ENCODE data around the gene IER3. TPM values are rescaled to one million over a fixed set of nuclear protein-coding genes. Genes with fewer than 3 reads are reported as not detected.
A peak's percentile ranks its signal among the peaks of the same experiment; 100 is the strongest.

IER3 gene
- total and polyA plus RNA-seq, 2 of the 13 experiments (the other 11 are each of a cell fraction or from before 2014, with no cell fraction given): 51.1 to 131 TPM

DNA sequence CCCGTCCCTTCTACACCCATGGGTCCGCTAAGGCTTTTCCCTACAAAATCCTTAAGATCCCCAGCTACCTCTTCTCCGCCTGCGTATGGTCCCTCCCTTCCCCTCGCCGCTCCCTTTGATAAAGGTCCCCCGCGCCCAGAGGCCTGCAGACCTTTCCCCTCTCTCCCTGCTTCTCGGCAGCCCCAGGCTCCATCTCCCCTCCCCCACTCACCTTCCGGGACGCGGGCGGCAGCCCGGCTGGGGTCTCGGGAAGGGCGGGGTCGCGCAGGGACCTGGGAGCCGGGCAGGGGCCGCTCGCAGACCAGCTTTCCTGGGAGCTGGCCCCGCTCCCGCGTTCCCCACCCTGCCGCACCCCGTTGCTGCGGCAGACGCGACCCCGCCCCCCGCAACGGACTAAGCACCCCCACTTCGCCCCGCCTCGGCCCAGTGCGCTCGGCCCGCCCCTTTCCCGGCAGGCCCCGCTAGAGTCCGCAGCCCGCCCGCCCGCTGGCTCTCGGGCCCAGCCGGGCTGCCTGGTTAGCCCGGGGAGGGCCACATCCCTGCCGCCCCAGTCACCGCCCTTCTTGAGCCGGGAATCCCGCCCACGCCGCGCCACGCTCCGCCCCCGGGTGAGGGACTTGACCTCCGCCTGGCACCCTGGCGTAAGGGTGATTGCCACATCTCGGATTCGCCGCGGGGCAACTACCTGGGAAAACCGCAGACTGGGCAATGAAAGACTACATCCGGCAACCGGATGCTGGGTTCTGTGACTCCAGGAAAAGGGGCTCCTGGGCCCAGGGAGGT, 1.8 kb downstream of the IER3 start, which contains the start of gene FLOT1 (continued):
- TF ChIP-seq GATAD1 (CRISPR knock-in tag; IDR thresholded peaks at IDR 0.05) (no peak; the same call in 1 of the 2 replicates), ARHGAP35 (CRISPR knock-in tag; IDR thresholded peaks at IDR 0.05; ENCODE audit: borderline replicate concordance) (peak; percentile 98), NR2F1 (CRISPR knock-in tag; IDR thresholded peaks at IDR 0.05) (peak; percentile 81 to 85), HOXA5 (CRISPR knock-in tag; IDR thresholded peaks at IDR 0.05) (peak; percentile 91), CCAR2 (optimal IDR thresholded peaks at IDR 0.05; ENCODE audit: low read depth, low read length) (peak; percentile 84), SYNCRIP (IDR thresholded peaks at IDR 0.05; ENCODE audit: insufficient read depth, low read depth, low read length) (no peak), ERF (CRISPR knock-in tag; IDR thresholded peaks at IDR 0.05) (peak; percentile 59), ZNF672 (CRISPR knock-in tag; IDR thresholded peaks at IDR 0.05) (peak; percentile 97; the same call in 1 of the 2 replicates), ZNF274 (CRISPR knock-in tag; IDR thresholded peaks at IDR 0.05) (peak; percentile 95), ZNF879 (CRISPR knock-in tag; IDR thresholded peaks at IDR 0.05) (peak; percentile 83; the same call in 1 of the 2 replicates), POLR2AphosphoS2 (IDR thresholded peaks at IDR 0.05; ENCODE audit: low read depth, low read length) (peak; percentile 75), DMAP1 (CRISPR knock-in tag; IDR thresholded peaks at IDR 0.05) (peak; percentile 56), ZBTB20 (CRISPR knock-in tag; IDR thresholded peaks at IDR 0.05; ENCODE audit: borderline replicate concordance, low read depth) (no peak; the same call in 1 of the 2 replicates), GTF2F1 (IDR thresholded peaks at IDR 0.05; ENCODE audit: low read length) (no peak), ZNF747 (CRISPR knock-in tag; IDR thresholded peaks at IDR 0.05; ENCODE audit: borderline replicate concordance) (peak; percentile 99), TBX2 (CRISPR knock-in tag; IDR thresholded peaks at IDR 0.05; ENCODE audit: borderline replicate concordance) (peak; percentile 92), FOXM1 (CRISPR knock-in tag; IDR thresholded peaks at IDR 0.05) (no peak), CCDC6 (CRISPR knock-in tag; IDR thresholded peaks at IDR 0.05) (peak; percentile 95), TSC22D2 (CRISPR knock-in tag; IDR thresholded peaks at IDR 0.05; ENCODE audit: borderline replicate concordance) (peak; percentile 87), ZNF780A (CRISPR knock-in tag; IDR thresholded peaks at IDR 0.05) (peak; percentile 96), BCL6 (CRISPR knock-in tag; IDR thresholded peaks at IDR 0.05) (peak; percentile 97), ZNF496 (CRISPR knock-in tag; IDR thresholded peaks at IDR 0.05; ENCODE audit: insufficient replicate concordance) (peak; percentile 57), ATM (IDR thresholded peaks at IDR 0.05; ENCODE audit: borderline replicate concordance) (no peak)
- TF ChIP-seq, protein P1, sequence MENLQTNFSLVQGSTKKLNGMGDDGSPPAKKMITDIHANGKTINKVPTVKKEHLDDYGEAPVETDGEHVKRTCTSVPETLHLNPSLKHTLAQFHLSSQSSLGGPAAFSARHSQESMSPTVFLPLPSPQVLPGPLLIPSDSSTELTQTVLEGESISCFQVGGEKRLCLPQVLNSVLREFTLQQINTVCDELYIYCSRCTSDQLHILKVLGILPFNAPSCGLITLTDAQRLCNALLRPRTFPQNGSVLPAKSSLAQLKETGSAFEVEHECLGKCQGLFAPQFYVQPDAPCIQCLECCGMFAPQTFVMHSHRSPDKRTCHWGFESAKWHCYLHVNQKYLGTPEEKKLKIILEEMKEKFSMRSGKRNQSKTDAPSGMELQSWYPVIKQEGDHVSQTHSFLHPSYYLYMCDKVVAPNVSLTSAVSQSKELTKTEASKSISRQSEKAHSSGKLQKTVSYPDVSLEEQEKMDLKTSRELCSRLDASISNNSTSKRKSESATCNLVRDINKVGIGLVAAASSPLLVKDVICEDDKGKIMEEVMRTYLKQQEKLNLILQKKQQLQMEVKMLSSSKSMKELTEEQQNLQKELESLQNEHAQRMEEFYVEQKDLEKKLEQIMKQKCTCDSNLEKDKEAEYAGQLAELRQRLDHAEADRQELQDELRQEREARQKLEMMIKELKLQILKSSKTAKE (CRISPR knock-in tag; IDR thresholded peaks at IDR 0.05; ENCODE audit: borderline replicate concordance): peak; percentile 96
- TF ChIP-seq, protein P2, sequence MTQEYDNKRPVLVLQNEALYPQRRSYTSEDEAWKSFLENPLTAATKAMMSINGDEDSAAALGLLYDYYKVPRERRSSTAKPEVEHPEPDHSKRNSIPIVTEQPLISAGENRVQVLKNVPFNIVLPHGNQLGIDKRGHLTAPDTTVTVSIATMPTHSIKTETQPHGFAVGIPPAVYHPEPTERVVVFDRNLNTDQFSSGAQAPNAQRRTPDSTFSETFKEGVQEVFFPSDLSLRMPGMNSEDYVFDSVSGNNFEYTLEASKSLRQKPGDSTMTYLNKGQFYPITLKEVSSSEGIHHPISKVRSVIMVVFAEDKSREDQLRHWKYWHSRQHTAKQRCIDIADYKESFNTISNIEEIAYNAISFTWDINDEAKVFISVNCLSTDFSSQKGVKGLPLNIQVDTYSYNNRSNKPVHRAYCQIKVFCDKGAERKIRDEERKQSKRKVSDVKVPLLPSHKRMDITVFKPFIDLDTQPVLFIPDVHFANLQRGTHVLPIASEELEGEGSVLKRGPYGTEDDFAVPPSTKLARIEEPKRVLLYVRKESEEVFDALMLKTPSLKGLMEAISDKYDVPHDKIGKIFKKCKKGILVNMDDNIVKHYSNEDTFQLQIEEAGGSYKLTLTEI (CRISPR knock-in tag; conservative IDR thresholded peaks at IDR 0.05): peak; percentile 56; the same call in 1 of the 2 replicates
- TF ChIP-seq, protein P3, sequence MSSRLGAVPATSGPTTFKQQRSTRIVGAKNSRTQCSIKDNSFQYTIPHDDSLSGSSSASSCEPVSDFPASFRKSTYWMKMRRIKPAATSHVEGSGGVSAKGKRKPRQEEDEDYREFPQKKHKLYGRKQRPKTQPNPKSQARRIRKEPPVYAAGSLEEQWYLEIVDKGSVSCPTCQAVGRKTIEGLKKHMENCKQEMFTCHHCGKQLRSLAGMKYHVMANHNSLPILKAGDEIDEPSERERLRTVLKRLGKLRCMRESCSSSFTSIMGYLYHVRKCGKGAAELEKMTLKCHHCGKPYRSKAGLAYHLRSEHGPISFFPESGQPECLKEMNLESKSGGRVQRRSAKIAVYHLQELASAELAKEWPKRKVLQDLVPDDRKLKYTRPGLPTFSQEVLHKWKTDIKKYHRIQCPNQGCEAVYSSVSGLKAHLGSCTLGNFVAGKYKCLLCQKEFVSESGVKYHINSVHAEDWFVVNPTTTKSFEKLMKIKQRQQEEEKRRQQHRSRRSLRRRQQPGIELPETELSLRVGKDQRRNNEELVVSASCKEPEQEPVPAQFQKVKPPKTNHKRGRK (CRISPR knock-in tag; IDR thresholded peaks at IDR 0.05): peak; percentile 78
